Ascending aorta (tissue), 2 donors: ENCODE results near the gene GARRE1. TPM values are rescaled to one million over a fixed set of nuclear protein-coding genes. Genes with fewer than 3 reads are reported as not detected.
"Not testable (repeated sequence)": the region's sequence is repeated elsewhere in the genome, so short reads cannot be mapped to it uniquely, and the experiment has no call there.

Experiments
- DNase-seq, 2 donors: peaks; one replicate each; pipeline ENCODE4 v3.0.0-alpha.2; 2019; ENCODE audit warnings: low spot score in 2 of 2
- H3K27ac ChIP-seq, 2 donors: fragments of 200-600 bp; sonication (generic); one replicate each; pipeline ENCODE4 v1.5.1; 2016 to 2017; ENCODE audit warnings: mild to moderate bottlenecking in 1 of 2
- H3K27me3 ChIP-seq: fragments of 200-600 bp; sonication (generic); one replicate; pipeline ENCODE4 v1.5.1; 2017
- H3K36me3 ChIP-seq, 2 donors: fragments of 200-600 bp; sonication (generic); one replicate each; pipeline ENCODE4 v1.5.1; 2016
- H3K4me1 ChIP-seq, 2 donors: fragments of 200-600 bp; sonication (generic); one replicate each; pipeline ENCODE4 v1.5.1; 2016 to 2017; ENCODE audit warnings: mild to moderate bottlenecking in 1 of 2
- H3K4me3 ChIP-seq, 2 donors: fragments of 200-600 bp; sonication (generic); one replicate each; pipeline ENCODE4 v1.5.1; 2016 to 2017; ENCODE audit warnings: mild to moderate bottlenecking in 1 of 2
- H3K9me3 ChIP-seq, 2 donors: fragments of 200-600 bp; sonication (generic); one replicate each; pipeline ENCODE4 v1.5.1; 2016
- CTCF ChIP-seq, 3 experiments: fragments of 200-600 bp in 2 of 3; fragments of 450-650 bp in 1 of 3; sonication (generic) in 2 of 3; IDR thresholded peaks; one replicate each; pipeline ENCODE4 v1.5.1; 2016 to 2019; ENCODE audit warnings: antibody characterized with exemption in 3 of 3, mild to moderate bottlenecking in 1 of 3, moderate library complexity in 1 of 3
- intact Hi-C: fragments of 100-400 bp; cut with DNase I; formaldehyde crosslinking; loops from one replicate; pipeline ENCODE4 v1.15.1; 2023
- total RNA-seq: library from RNA; depleted of rRNA; stranded (reverse); fragments of >200 nt; gene quantifications from one replicate; pipeline ENCODE4 v1.1.0, GENCODE V29; 2016

GARRE1 gene
- total RNA-seq, 1 donor from 2014 or later = 59.2 TPM

DNA sequence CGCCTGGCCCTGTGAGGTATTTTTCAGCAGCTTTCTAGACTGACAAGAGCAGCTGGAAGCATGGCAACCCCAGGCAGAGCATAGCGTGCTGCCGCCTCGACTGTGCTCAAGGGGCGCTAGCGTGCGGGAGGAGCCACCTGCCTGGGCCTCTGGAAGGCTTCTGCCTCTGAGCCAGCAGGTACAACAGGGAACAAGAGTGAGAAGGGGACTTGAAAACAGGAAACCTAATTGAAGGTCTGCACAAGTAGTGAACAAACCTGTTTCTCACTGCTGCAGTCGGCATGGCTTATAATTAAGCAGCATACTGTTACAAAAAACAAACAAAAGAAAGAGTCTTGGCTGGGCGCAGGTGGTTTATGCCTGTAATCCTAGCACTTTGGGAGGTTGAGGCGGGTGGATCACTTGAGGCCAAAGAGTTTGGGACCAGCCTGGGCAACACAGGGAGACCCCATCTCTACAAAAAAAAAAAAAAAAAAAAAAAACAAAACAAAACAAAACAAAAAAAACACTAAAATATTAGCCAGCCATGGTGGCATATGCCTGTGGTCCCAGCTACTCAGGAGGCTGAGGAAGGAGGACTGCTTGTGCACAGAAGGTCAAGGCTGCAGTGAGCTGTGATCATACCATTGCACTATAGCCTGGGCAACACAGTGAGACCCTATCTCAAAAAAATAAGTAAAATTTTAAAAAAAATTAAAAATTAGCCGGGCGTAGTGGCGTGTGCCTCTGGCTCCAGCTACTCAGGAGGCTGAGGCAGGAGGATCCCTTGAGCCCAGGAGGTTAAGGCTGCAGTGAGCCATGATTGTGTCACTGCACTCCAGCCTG lies 12.6 kb upstream of the GARRE1 start:
- H3K36me3 ChIP-seq = no peaks in the 10 kb centered on the region
- no peaks in the 10 kb centered on the region for H3K27me3 ChIP-seq
- no peak for TF ChIP-seq CTCF (IDR thresholded peaks at IDR 0.05)
- DNase-seq = no peak
- H3K27ac ChIP-seq = no peak overlapping the region
- peaks cover 0 to 2% of the 10 kb centered on the region in 2 donors for H3K4me1 ChIP-seq
- no peaks in the 10 kb centered on the region for H3K9me3 ChIP-seq
- intact Hi-C loops = no loop called here
- no peak overlapping the region for H3K4me3 ChIP-seq

DNA sequence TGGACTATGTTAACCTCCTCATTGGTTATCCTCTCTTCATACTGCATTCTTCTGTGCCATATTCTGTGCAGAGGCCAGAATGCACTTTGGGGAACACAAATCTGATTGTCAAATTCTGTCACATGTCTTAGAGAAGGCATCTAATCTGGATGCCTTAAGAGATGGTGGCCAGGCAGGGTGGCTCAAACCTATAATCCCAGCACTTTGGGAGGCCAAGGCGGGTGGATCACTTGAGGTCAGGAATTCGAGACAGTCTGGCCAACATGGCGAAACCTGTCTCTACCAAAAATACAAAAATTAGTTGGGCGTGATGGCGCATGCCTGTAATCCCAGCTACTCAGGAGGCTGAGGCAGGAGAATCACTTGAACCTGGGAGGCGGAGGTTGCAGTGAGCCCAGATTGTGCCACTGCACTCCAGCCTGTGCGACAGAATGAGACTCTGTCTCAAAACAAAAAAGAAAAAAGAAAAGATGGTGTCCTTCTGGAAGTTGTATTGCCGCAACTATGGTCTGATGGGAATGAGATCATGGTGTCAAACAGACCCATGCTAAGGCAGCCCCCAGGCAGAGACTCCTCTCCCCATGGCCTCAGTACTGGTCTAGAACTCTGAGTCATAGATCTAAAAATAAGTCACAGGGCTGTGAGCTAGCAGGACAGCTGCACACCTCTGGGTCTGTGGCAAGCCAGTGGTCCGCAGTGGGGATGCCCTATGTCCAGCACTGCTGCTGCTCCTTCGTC lies 11.0 kb upstream of the GARRE1 start:
- H3K36me3 ChIP-seq, H3K4me1 ChIP-seq, H3K27ac ChIP-seq, H3K4me3 ChIP-seq, H3K9me3 ChIP-seq, H3K27me3 ChIP-seq, DNase-seq, intact Hi-C loops: not testable (repeated sequence)

DNA sequence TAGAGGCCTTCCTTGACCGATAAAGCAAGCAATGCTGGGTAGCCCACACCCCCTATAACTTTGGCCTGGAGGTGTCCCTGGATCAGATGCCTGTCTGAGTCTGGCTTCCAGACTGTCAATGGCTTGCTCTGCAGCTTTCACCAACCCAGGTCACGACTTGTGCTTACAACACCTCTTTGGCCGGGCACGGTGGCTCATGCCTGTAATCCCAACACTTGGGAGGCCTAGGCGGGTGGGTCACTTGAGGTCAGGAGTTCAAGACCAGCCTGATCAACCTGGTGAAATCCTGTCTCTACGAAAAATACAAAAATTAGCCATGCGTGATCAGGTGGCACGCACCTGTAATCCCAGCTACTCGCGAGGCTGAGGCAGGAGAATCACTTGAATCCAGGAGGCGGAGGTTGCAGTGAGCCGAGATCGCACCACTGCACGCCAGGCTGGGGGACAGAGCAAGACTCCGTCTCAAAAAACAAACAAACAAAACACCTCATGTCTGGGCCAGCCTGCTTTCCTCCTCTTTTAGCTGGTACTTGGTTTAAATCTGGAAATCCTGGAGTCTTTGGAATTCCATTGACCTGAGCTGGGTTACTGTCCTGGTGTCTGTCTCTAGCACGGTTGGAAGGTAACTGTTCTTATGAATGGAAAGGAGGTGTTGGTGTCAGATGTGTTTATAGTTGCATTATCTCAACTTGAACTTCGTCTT lies 10.3 kb upstream of the GARRE1 start:
- Histone ChIP-seq H3K9me3 (no peaks in the 10 kb centered on the region), H3K27me3 (no peaks in the 10 kb centered on the region), H3K4me1 (peaks cover 0 to 2% of the 10 kb centered on the region in 2 donors), H3K36me3 (no peaks in the 10 kb centered on the region), H3K27ac (no peak overlapping the region), H3K4me3 (no peak overlapping the region)
- intact Hi-C loops = no loop called here
- no peak for TF ChIP-seq CTCF (IDR thresholded peaks at IDR 0.05)
- DNase-seq = no peak

- H3K27ac ChIP-seq = no peak overlapping the region
- no peak for DNase-seq
- peaks cover 0 to 2% of the 10 kb centered on the region in 2 donors for H3K4me1 ChIP-seq
- no peak overlapping the region for H3K4me3 ChIP-seq
- no peaks in the 10 kb centered on the region for H3K27me3 ChIP-seq
- no peaks in the 10 kb centered on the region for H3K9me3 ChIP-seq
- TF ChIP-seq CTCF (IDR thresholded peaks at IDR 0.05) = no peak
- intact Hi-C loops = no loop called here
- H3K36me3 ChIP-seq = no peaks in the 10 kb centered on the region
Measured at GRCh38 chr19:34244611-34245299, 9.6 kb upstream of the GARRE1 start.

DNA sequence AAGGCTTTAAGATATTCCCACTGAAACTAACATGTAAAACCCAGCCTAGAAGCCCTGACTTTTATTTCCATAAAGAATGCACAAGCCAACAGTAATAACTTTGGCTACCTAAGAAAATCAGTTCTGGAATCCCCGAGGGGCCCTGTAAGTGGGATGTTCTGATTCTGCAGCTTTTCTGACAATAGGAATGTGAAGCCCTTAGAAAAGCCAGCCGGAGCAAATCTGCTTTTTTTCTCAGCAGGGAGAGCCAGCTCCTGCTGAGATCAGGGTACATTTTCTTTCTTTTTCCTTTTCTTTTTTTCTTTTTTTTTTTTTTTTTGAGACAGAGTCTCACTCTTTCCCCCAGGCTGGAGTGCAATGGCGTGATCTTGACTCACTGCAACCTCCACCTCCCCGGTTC lies 8.0 kb upstream of the GARRE1 start:
- no peak for DNase-seq

More for the DNA sequence above, 8.0 kb upstream of the GARRE1 start:
- no peaks in the 10 kb centered on the region for H3K9me3 ChIP-seq
- peaks cover 0 to 2% of the 10 kb centered on the region in 2 donors for H3K4me1 ChIP-seq
- no peak overlapping the region for H3K4me3 ChIP-seq
- intact Hi-C loops = no loop called here
- no peaks in the 10 kb centered on the region for H3K36me3 ChIP-seq
- no peak for TF ChIP-seq CTCF (IDR thresholded peaks at IDR 0.05)
- no peak overlapping the region for H3K27ac ChIP-seq
- no peaks in the 10 kb centered on the region for H3K27me3 ChIP-seq
